GM10847 (cell line): ENCODE results near the gene CHST14.

ENCODE experiments used
- POLR2A ChIP-seq: IDR thresholded peaks from 2 replicates; pipeline ENCODE4 v1.6.1; 2011; ENCODE audit not compliant: insufficient read length; ENCODE audit errors: extremely low read depth

The CHST14 gene

DNA sequence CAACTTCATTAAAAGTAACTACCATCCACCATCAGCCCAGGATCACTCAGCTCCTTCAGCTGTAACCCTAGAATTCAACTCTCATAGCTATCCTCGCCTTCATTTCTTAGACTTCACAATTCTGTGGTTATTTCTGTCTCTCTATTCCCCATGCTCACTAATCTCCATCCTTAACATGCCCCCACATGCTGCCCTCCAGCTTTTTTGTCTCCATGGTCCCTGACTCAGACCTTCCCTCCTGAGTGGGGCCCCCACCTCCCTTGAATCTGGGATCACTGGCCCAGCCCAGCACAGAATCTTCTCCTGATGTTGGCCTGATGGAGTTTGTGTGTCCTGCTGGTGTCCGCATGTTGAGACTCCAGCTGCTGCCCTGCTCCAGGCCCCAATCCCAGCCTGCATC, 41.7 kb downstream of the CHST14 start:
- no peak for TF ChIP-seq POLR2A

DNA sequence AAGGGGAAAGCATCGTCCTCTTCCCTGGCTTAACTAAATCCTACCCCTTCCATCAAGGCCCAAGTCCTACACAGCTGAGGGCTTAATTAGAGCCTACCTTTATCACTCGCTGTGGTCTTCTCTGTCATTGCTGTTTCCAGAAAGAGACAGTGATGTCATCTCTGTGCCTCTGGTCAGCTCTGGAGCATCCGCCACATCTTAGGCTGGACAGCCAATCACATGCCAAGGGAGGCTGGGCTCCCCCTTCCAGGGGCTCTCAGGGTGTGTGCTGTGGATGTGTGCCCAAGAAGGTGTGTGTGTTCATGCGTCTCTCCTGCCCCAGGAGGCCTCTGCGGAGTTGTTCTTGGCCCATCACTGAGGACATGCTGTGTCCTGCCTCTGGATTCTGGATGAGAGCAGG, 42.8 kb downstream of the CHST14 start:
- no peak for TF ChIP-seq POLR2A

GRCh38 chr15:40516322-40516721, 45.5 kb downstream of the CHST14 start:
- TF ChIP-seq POLR2A = no peak
